PC-9 (cell line): ENCODE data around the gene RHOC.

Experiments used
- EZH2 ChIP-seq: fragments of 200-600 bp; sonication (generic); IDR thresholded peaks from 2 replicates; pipeline ENCODE4 v1.8.0; 2017; ENCODE audit warnings: antibody characterized with exemption, low read depth
- TF ChIP-seq, protein P1 (sequence below): fragments of 200-600 bp; sonication (generic); conservative IDR thresholded peaks from 2 replicates; pipeline ENCODE4 v1.6.1; 2017; ENCODE audit warnings: mixed run types, antibody characterized with exemption, mild to moderate bottlenecking, moderate library complexity

- TF ChIP-seq, protein P1, sequence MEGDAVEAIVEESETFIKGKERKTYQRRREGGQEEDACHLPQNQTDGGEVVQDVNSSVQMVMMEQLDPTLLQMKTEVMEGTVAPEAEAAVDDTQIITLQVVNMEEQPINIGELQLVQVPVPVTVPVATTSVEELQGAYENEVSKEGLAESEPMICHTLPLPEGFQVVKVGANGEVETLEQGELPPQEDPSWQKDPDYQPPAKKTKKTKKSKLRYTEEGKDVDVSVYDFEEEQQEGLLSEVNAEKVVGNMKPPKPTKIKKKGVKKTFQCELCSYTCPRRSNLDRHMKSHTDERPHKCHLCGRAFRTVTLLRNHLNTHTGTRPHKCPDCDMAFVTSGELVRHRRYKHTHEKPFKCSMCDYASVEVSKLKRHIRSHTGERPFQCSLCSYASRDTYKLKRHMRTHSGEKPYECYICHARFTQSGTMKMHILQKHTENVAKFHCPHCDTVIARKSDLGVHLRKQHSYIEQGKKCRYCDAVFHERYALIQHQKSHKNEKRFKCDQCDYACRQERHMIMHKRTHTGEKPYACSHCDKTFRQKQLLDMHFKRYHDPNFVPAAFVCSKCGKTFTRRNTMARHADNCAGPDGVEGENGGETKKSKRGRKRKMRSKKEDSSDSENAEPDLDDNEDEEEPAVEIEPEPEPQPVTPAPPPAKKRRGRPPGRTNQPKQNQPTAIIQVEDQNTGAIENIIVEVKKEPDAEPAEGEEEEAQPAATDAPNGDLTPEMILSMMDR: no peak
- no peak for TF ChIP-seq EZH2
Measured at GRCh38 chr1:112688781-112689193, 18.1 kb downstream of the RHOC start.
